Inflammatory macrophage (primary cell): ENCODE measurements around the gene PIK3AP1.

Experiments
- DNase-seq, 2 donors: peaks; one replicate each; pipeline ENCODE4 v3.0.0-alpha.2; 2020 to 2022

PIK3AP1 gene

GRCh38 chr10:96671211-96671890, 49.0 kb downstream of the PIK3AP1 start:
- DNase-seq: no peak

DNA sequence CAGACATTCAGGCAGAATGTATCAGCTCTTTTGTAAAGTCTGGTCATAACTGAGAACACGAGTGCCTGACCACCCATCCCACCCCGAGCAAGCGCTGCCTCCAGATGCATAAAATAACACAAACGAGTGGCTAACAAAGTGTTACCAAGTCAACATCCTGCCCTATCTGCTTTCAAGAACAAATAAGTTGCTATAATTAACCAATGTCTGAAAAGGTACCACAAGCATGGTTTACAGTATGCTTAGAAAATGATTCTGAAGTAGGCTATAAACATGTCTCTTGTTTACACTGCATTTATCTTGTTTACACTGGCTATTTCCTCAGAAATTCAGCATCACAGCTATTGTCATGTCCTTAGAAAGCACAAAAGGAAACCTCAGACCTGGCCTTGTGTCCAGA, 49.5 kb downstream of the PIK3AP1 start:
- no peak for DNase-seq

GRCh38 chr10:96667401-96667800, 52.9 kb downstream of the PIK3AP1 start:
- no peak for DNase-seq

DNA sequence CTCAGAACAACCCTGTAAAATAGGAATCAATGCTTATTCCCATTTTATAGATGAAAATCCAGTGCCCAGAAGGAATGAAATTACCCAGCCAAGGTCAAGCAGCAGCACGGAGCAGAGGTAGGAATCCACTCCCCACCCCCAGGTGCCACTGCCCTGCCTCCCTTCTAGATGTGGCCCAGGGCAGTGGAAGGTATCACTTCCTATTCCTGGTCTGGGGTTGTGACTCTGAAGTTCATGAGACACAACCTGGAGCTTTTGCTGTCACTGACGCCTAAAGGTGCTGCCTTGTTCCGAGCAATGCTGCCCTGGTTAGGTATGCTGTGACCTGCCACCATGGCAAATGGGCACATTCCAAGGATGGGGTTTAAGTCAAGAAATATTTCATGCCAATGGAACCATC, 53.6 kb downstream of the PIK3AP1 start:
- no peak for DNase-seq

GRCh38 chr10:96665306-96665705, 55.0 kb downstream of the PIK3AP1 start:
- no peak for DNase-seq

DNA sequence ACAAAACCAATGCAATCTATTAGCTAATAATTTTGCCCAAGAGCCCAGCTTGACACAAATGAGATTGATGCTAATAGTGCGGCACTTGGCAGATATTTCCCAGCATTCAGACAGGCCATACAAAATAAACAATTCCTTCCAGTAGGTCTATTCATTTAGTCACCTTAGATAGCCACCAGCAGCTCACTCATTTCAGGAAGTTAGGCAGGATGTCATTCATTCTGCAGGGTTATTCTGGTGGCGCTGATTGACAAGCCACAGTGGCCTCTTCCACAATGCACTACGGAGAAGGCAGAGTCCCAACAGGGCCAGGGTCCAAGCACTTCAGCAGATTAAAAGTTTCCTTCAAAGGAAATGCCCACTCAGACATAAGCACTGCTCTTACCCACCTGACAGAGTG, 55.8 kb downstream of the PIK3AP1 start:
- DNase-seq: peak in 1 of 2 donors; percentile 39

GRCh38 chr10:96663797-96664196, 56.5 kb downstream of the PIK3AP1 start:
- no peak for DNase-seq

DNA sequence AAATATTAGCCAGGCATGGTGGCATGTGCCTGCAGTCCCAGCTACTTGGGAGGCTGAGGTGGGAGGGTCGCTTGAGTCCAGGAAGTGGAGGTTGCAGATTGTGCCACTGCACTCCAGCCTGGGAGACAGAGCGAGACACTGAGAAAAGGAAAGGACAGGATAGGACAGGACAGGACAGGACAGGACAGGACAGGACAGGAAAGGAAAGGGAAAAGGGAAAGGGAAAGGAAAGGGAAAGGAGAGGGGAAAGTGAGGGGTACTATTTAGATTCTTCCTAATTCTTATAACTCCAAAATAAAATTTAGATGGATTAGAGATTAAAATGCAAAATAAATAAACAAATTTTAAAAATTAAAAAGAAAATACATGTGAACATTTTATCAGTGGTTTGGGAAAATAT, 58.7 kb downstream of the PIK3AP1 start:
- DNase-seq: no peak

DNA sequence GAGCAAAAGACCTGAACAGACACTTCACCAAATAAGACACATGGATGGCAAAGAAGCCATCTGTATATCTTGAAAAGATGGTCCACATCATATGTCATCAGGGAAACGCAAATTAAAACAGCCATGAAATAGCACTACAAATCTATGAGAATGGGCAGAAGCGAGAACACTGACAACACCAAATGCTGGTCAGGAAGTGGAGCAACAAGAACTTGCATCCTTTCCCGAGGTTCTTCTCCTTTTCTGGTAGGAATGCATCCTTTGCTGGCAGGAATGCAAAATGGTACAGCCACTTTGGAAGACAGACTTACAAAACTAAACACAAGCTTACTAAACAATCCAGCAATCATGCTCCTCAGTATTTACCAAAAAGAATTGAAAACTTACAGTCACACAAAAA, 60.0 kb downstream of the PIK3AP1 start:
- peak; percentile 43 to 54 for DNase-seq

- no peak for DNase-seq
These were observed 61.5 kb downstream of the PIK3AP1 start for GRCh38 chr10:96658844-96659243.

DNA sequence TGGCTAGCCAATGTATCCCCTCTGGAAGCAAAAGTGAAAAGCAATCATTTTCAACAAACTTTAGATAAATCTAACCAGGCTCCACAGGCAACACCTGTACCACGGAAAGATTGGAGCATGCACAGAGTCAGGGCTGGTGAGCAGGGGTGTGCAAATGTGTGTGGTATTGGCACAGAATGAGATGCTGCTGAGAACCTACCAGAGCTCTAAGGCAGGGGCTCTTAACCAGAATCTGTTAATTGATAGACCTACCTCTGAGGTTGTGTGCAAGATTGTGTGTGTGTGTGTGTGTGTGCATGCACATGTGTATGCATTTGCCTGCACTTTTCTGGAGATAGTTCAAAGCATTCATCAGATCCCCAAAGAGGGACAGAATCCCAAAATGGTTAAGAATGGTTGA, 62.9 kb downstream of the PIK3AP1 start:
- no peak for DNase-seq

DNA sequence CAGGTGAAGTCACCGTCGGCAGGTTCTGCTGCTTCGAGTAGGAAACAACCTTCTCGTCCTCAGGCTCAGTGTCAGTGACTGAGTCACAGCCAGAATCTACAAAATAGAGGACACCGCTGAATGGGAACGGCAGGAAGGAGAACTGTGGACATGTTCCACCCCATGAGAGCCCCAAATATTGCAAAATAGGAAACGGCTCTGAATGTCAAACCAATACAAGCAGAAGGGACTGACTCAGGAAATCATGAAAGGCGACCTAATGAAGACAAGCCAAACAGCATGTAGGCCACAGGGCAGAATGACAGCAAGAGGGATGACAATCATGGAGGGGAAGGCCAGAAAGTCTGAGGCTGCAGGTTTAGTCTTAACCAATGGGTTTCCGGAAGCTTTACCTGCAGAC, 63.5 kb downstream of the PIK3AP1 start:
- DNase-seq: peak; percentile 83 to 85

DNA sequence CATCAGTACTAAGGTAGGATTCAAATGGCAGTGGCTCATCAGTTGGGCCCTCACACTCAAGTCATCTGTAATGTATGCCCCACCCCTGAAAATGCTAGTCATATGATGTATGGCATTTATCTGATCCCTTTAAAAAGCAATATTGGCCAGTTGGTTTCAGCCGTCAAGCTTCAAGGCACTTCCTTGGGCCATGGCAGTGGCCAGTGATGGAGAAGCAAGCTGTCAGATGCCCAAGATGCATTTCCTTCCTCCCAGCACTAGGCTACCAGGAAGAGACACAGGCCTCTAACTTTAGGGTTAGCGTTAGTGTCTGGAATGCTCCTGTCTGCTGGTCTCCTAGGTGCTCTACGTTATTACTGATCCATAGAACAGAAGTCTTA, 64.1 kb downstream of the PIK3AP1 start:
- DNase-seq: peak; percentile 59 to 75

DNA sequence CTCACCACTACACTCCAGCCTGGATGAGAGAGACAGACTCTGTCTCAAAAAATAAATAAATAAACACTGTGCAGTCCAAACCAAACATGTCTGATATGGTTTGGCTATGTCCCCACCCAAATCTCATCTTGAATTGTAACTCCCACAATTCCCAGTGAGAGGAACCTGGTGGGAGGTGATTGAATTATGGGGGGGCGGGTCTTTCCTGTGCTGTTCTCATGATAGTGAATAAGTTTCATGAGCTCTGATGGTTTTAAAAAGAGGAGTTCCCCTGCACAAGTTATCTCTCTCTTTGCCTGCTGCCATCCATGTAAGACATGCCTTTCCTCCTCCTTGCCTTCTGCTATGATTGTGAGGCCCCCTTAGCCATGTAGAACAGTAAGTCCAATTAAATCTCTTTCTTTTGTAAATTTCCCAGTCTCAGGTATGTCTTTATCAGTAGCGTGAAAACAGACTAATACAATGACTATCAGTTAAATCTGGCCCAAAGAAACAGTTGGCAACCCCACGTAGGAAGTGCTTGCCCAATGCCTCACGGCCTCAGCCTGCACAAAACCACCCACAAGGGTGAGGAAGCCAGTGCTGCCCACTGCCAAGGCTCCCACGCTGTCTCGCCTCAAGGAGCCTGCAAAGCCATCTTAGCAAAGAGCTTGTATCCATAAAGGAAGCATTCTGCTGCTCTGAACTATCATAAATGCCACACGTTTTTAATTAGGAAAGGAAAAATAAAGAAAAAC, 64.7 kb downstream of the PIK3AP1 start:
- DNase-seq: peak; percentile 71 to 94

DNA sequence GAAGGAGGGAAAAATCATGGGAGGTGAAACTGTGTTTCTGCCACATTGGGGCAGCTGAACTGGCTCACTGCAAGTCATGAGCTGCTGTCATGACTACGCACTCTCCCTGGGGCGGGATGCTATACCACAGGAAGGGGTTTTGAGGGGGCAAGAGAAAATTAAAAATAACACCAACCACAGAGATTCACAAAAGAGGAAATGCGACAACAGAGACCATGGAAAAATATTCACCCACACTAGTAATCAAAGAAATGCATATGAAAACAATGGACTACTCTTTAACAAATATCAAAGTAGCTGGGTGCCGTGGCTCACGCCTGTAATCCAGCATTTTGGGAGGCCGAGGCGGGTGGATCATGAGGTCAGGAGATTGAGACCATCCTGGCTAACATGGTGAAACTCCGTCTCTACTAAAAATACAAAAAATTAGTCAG, 68.3 kb downstream of the PIK3AP1 start:
- peak; percentile 86 to 88 for DNase-seq

DNA sequence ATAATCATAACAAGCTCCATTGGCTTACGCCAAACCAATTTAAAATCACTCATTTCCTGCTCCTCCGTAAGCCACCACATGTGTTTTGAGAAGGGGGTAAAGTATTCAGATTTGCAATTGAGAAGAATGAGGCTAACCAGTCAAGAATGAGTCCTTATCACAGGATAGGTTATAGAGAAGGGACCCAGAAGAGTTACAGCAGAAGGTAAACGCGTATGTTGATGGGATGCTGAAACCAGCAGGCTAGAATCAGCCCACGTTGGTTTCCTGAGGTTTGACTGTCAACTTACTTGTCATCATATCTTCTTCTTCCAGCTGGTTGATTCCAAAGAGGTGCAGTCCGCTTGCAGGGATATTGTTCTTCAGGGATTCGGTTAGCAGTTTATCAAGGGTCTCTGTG, 69.4 kb downstream of the PIK3AP1 start:
- DNase-seq: no peak

DNA sequence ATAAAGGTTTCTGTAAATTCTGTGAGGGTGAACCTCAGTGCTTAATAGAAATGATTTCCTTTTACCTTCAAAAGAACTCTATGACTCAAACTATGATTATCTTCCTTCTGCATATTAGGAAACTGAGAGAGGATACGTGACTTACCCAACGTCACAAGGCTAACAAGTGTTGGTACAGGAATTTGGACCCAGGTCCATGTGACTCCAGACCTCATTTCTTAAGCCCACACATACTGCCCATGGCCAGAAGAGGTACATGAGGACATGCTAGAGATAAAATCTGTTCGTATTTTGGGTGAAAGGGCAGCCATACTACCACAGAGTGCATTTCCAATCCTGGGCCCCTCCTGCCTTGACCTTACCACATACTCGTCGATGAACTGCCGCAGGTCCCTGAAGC, 72.0 kb downstream of the PIK3AP1 start:
- DNase-seq: peak; percentile 83 to 91

- DNase-seq: no peak
These were observed 72.8 kb downstream of the PIK3AP1 start for GRCh38 chr10:96647466-96647865.

- peak; percentile 78 to 83 for DNase-seq
These were observed 73.6 kb downstream of the PIK3AP1 start for GRCh38 chr10:96646751-96647166.

DNA sequence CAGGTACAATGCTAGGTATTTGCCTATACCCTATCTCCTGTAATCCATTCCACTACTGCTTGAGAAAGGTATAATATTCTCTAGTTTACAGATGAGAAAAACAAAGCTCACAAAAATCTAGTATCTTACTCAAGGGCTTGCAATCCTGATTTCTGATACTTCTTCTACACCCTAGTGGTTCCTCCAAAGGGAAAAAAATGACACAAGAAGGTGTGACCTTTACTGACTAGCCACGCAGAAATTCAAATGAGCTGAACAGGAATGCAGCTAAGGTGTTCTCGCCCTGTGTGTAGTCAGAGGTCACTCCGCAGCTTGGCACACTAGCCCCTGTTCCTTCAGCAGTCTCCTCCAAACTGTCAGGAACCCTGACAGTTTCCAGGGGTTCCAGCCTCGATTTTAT, 74.0 kb downstream of the PIK3AP1 start:
- peak in 1 of 2 donors; percentile 21 for DNase-seq

- peak; percentile 92 to 94 for DNase-seq
These were observed 75.1 kb downstream of the PIK3AP1 start for GRCh38 chr10:96645191-96645721.

DNA sequence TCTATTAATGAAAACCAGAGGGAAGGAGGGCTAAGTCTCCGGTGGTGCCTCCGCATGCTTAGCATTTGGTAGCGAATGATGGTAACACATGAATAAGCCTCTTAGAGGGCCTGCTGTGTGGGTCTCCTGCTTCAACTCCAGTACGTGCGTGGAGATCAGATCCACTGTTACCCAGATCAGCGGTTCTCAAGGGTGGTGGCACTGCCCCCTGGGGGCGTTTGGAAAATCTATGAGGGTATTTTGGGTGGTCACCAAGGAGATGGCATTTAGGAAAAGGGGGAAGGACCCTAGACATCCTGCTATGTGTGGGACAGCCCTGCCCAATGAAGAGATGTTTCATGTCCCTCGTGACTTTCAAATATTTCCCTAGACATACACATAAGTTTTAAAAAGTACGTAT, 76.4 kb downstream of the PIK3AP1 start:
- no peak for DNase-seq

GRCh38 chr10:96642973-96643372, 77.3 kb downstream of the PIK3AP1 start:
- DNase-seq: peak; percentile 89 to 93

DNA sequence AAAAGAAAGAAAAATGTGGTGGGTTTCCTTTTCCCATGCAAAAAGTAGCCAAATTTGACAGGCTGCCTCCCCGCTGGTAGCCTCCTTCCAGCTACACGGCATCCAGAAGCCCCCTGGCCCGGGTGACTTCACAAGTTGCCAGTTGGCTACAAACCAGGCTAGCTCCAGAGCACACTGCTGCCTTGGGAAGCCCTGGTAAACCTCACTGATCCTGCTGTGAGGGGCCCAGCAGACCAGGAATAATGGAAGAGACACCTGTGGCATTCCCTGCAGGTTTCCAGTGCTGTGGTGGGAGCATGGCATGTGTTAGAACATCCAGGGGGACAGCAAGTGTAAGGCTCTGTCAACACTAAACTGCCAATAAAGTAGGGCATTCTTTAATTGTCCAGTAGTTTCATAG, 77.8 kb downstream of the PIK3AP1 start:
- no peak for DNase-seq
